IMR-90 (cell line): ENCODE data around the gene CASP7. TPM values are rescaled to one million over a fixed set of nuclear protein-coding genes. Genes with fewer than 3 reads are reported as not detected.

ENCODE experiments used
- ATAC-seq: fragments of 200-7000 bp; cut with Tn5 transposase; 2 replicates; pipeline ENCODE4 v1.9.1; 2020; ENCODE audit warnings: low read depth, mild to moderate bottlenecking, moderate library complexity
- BruUV-seq: library from RNA; stranded (reverse); fragments of 400-500 nt; replicated peaks from 2 replicates; lab custom pipeline; 2021; lab: Mats Ljungman, UMichigan
- CTCF ChIA-PET: fragments of 300-600 bp; formaldehyde crosslinking; extraction: SDS; loops from one replicate; lab custom pipeline; 2021; ENCODE audit warnings: antibody characterized with exemption; lab: Yijun Ruan, JAX
- POLR2A ChIA-PET: fragments of 300-600 bp; sonication (Branson Sonifier 250); formaldehyde crosslinking; loops from one replicate; lab custom pipeline; 2022; ENCODE audit warnings: antibody characterized with exemption; ENCODE audit not compliant: unreplicated experiment; lab: Charles Lee
- DNase-seq: peaks from one replicate; pipeline ENCODE4 v3.0.0; 2013
- H2AFZ ChIP-seq: replicated peaks from 2 replicates; pipeline ENCODE3; 2013; ENCODE audit warnings: low read length, mild to moderate bottlenecking; ENCODE audit not compliant: poor library complexity
- H2AK5ac ChIP-seq: 2 replicates; pipeline ENCODE4 v1.6.1; 2013; ENCODE audit warnings: low read depth, low read length, inconsistent platforms
- H2AK9ac ChIP-seq: replicated peaks from 2 replicates; pipeline ENCODE3; 2013; ENCODE audit warnings: mild to moderate bottlenecking, low read depth, low read length, moderate library complexity; ENCODE audit not compliant: poor library complexity
- H2BK120ac ChIP-seq: 2 replicates; pipeline ENCODE4 v1.6.1; 2013; ENCODE audit warnings: low read depth, low read length, inconsistent platforms
- H2BK15ac ChIP-seq: 3 replicates; pipeline ENCODE4 v1.6.1; 2013; ENCODE audit warnings: low read depth, low read length, inconsistent platforms
- H2BK20ac ChIP-seq: 2 replicates; pipeline ENCODE4 v1.6.1; 2013; ENCODE audit warnings: low read depth, mild to moderate bottlenecking, inconsistent platforms, low read length, moderate library complexity
- H2BK5ac ChIP-seq: 2 replicates; pipeline ENCODE4 v1.6.1; 2013; ENCODE audit warnings: mild to moderate bottlenecking, low read depth, low read length, inconsistent platforms; ENCODE audit not compliant: poor library complexity, severe bottlenecking
- H3K14ac ChIP-seq: replicated peaks from 2 replicates; pipeline ENCODE4 v1.6.1; 2013; ENCODE audit warnings: low read depth, low read length, inconsistent platforms
- H3K18ac ChIP-seq: 2 replicates; pipeline ENCODE4 v1.6.1; 2013; ENCODE audit warnings: low read depth, low read length, control low read depth
- H3K23ac ChIP-seq: 2 replicates; pipeline ENCODE4 v1.6.1; 2013; ENCODE audit warnings: low read depth, low read length, inconsistent platforms
- H3K27ac ChIP-seq: 2 replicates; pipeline ENCODE4 v1.5.1; 2013; ENCODE audit warnings: mild to moderate bottlenecking, control low read depth, low read length; ENCODE audit not compliant: insufficient read depth
- H3K27me3 ChIP-seq: 2 replicates; pipeline ENCODE4 v1.6.1; 2013; ENCODE audit warnings: low read length; ENCODE audit not compliant: control insufficient read depth, insufficient read depth
- H3K36me3 ChIP-seq: 2 replicates; pipeline ENCODE4 v1.6.1; 2013; ENCODE audit warnings: low read length, mixed read lengths; ENCODE audit not compliant: control insufficient read depth, insufficient read depth
- H3K4ac ChIP-seq: 2 replicates; pipeline ENCODE4 v1.6.1; 2013; ENCODE audit warnings: low read depth, low read length, inconsistent platforms
- H3K4me1 ChIP-seq: 2 replicates; pipeline ENCODE4 v1.6.1; 2013; ENCODE audit warnings: low read length, mixed read lengths; ENCODE audit not compliant: control insufficient read depth, insufficient read depth
- H3K4me2 ChIP-seq: 2 replicates; pipeline ENCODE4 v1.6.1; 2013; ENCODE audit warnings: low read depth, mild to moderate bottlenecking, control low read depth, low read length, moderate library complexity
- H3K4me3 ChIP-seq: 2 replicates; pipeline ENCODE4 v1.5.1; 2013; ENCODE audit warnings: low read depth, mild to moderate bottlenecking, control low read depth, low read length, moderate library complexity; ENCODE audit not compliant: insufficient read depth
- H3K56ac ChIP-seq: 2 replicates; pipeline ENCODE4 v1.6.1; 2013; ENCODE audit warnings: low read length, inconsistent platforms; ENCODE audit not compliant: insufficient read depth; ENCODE audit errors: extremely low read depth
- H3K79me1 ChIP-seq, 2 experiments: 2 replicates each; pipeline ENCODE4 v1.6.1; 2013; ENCODE audit warnings: low read length in 2 of 2, inconsistent platforms in 1 of 2, low read depth in 1 of 2
- H3K9ac ChIP-seq: 2 replicates; pipeline ENCODE4 v1.6.1; 2013; ENCODE audit warnings: low read depth, low read length, control low read depth
- H3K9me1 ChIP-seq: 2 replicates; pipeline ENCODE4 v1.6.1; 2013; ENCODE audit warnings: low read length, inconsistent platforms; ENCODE audit not compliant: insufficient read depth
- H3K9me3 ChIP-seq: 2 replicates; pipeline ENCODE4 v1.6.1; 2013; ENCODE audit warnings: low read length; ENCODE audit not compliant: control insufficient read depth, insufficient read depth
- H4K20me1 ChIP-seq: 2 replicates; pipeline ENCODE4 v1.6.1; 2013; ENCODE audit warnings: low read length, inconsistent platforms; ENCODE audit not compliant: insufficient read depth
- H4K5ac ChIP-seq: 2 replicates; pipeline ENCODE4 v1.6.1; 2013; ENCODE audit warnings: mild to moderate bottlenecking, low read depth, low read length, control low read depth
- H4K8ac ChIP-seq, 2 experiments: 2 replicates each; pipeline ENCODE4 v1.6.1; 2013; ENCODE audit warnings: low read depth in 2 of 2, low read length in 2 of 2, control low read depth in 1 of 2, inconsistent platforms in 1 of 2
- H4K91ac ChIP-seq: 2 replicates; pipeline ENCODE4 v1.6.1; 2013; ENCODE audit warnings: low read depth, low read length, inconsistent platforms; ENCODE audit not compliant: insufficient read depth
- MXI1 ChIP-seq: IDR thresholded peaks from 2 replicates; pipeline ENCODE4 v1.6.1; 2012; ENCODE audit warnings: low read depth, mild to moderate bottlenecking, low read length, moderate library complexity, borderline replicate concordance
- RFX5 ChIP-seq: IDR thresholded peaks from 2 replicates; pipeline ENCODE4 v1.8.0; 2012; ENCODE audit warnings: low read depth, mild to moderate bottlenecking, low read length, moderate library complexity
- WGBS, 2 experiments: methylation state at CpG; one replicate each; pipeline versions ENCODE4 v1.1.5 to v1.1.7; 2013; ENCODE audit warnings: missing lambda C conversion rate in 2 of 2; ENCODE audit not compliant: insufficient read length in 1 of 2; ENCODE audit errors: extremely low coverage in 2 of 2; 5-methylcytosine and 5-hydroxymethylcytosine counted together
- dilution Hi-C: fragments of 300-500 bp; cut with HindIII; formaldehyde crosslinking; loops from one replicate; pipeline ENCODE4 v1.14.3; 2018; ENCODE audit warnings: low sequenced_read_pairs; ENCODE audit not compliant: unreplicated experiment
- in situ Hi-C: fragments of 300-500 bp; cut with MboI; formaldehyde crosslinking; loops from 3 replicates; pipeline ENCODE4 v1.14.3; 2019; ENCODE audit warnings: low sequenced_read_pairs, inconsistent platforms, mixed read lengths
- intact Hi-C: fragments of 100-400 bp; cut with micrococcal nuclease; formaldehyde crosslinking; loops from 2 replicates; pipeline ENCODE4 v1.10.0; 2022
- polyA plus RNA-seq, 3 experiments: library from polyadenylated mRNA; depleted of rRNA; stranded (reverse); fragments of >200 nt; gene quantifications; 2 replicates each; pipeline ENCODE4 v1.2.3, GENCODE V29; 2012; ENCODE audit warnings: low replicate concordance in 1 of 3
- total RNA-seq: library from RNA; depleted of rRNA; stranded (reverse); fragments of >200 nt; gene quantifications from 2 replicates; pipeline ENCODE4 v1.2.3, GENCODE V29; 2012

CASP7 gene
- total and polyA plus RNA-seq, 2 of the 4 experiments (the other 2 are of a cell fraction): 15.1 to 16.7 TPM

DNA sequence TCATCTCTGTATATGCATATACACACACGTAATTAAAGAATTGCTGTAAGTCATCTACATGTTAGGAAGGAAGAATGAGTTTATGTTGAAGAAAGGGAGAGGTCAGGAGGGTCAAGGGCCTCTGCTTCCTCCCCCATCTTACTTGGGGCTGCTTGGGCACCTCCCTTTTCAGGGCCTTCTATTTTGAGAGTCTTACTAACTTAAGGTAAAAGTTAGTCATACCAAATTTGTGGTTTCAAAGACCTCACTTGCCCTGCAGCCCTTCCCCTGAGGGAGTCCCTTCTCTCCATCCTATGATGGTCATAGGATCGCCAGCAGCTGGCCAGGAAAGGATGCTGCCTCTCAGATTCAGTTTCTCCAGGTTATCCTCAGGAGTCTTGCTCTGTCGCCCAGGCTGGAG lies 74.4 kb downstream of the CASP7 start:
- Histone ChIP-seq H3K23ac (no peak overlapping the region), H4K20me1 (no peaks in the 10 kb centered on the region), H4K8ac (no peak overlapping the region), H3K27ac (no peak overlapping the region), H3K4ac (no peak overlapping the region), H3K27me3 (peaks cover 6% of the 10 kb centered on the region; the same call in 1 of the 2 replicates), H2BK120ac (no peak overlapping the region), H3K36me3 (no peaks in the 10 kb centered on the region), H3K14ac (no peak overlapping the region), H3K9me1 (no peaks in the 10 kb centered on the region), H2AK9ac (no peak overlapping the region), H3K4me2 (no peak overlapping the region), H4K91ac (no peak overlapping the region), H3K18ac (no peak overlapping the region), H3K9me3 (no peaks in the 10 kb centered on the region), H2BK20ac (no peak overlapping the region), H2BK15ac (no peak overlapping the region), H2BK5ac (no peak overlapping the region), H2AK5ac (no peak overlapping the region), H3K4me1 (no peaks in the 10 kb centered on the region), H4K5ac (no peak overlapping the region), H3K56ac (no peak overlapping the region), H3K79me1 (no peaks in the 10 kb centered on the region), H2AFZ (no peak overlapping the region), H3K9ac (no peak overlapping the region), H3K4me3 (no peak overlapping the region)
- intact Hi-C loops: no loop called here
- in situ Hi-C loops: no loop called here
- no TSS peak for BruUV-seq
- WGBS, 2 experiments: no CpG with 5 or more reads among the region's 3 CpGs
- dilution Hi-C loops: no loop called here
- ChIA-PET CTCF (interaction anchor here (0.6 kb wide), 1 partner anchor 75 kb away, joined by 4 read pairs; no protein-coding TSS in a partner anchor), POLR2A (no interaction called here)
- DNase-seq: no peak
- no peak for ATAC-seq
- TF ChIP-seq MXI1 (no peak), RFX5 (no peak)
